SK-N-SH (cell line): Measurements from ENCODE around the gene PNPLA1.

Source experiments
- ELF1 ChIP-seq: IDR thresholded peaks from 2 replicates; pipeline ENCODE4 v1.4.0; 2012
- NFIC ChIP-seq: IDR thresholded peaks from 2 replicates; pipeline ENCODE4 v1.4.0; 2012; ENCODE audit warnings: borderline replicate concordance
- POLR2AphosphoS5 ChIP-seq: IDR thresholded peaks from 2 replicates; pipeline ENCODE4 v1.6.1; 2012; ENCODE audit warnings: low read depth, low read length
- TAF1 ChIP-seq: IDR thresholded peaks from 2 replicates; pipeline ENCODE4 v1.6.1; 2012; ENCODE audit warnings: low read depth, mild to moderate bottlenecking, low read length, moderate library complexity, borderline replicate concordance
- TF ChIP-seq, protein P1 (sequence below): fragments of 200-600 bp; sonication (generic); IDR thresholded peaks from 2 replicates; pipeline ENCODE4 v1.6.1; 2017; ENCODE audit warnings: antibody characterized with exemption, mild to moderate bottlenecking, moderate library complexity

DNA sequence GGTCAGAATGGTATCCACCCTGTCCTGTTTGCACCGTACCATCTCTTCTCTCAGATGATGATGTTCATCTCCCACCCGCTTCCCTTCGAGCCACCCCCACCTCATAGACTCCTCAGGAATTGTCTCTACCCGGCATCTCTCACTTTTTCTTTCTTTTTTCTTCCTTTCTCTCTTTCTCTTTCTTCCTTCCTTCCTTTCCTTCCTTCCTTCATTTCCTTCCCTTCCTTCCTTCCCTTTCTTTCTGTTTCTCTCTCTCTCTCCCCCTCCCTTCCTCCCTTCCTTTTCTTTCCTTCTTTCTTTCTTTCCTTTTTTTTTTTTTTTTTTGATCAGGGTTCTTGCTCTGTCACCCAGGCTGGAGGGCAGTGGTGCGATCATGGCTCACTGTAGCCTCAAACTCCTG, 27.7 kb upstream of the PNPLA1 start:
- TF ChIP-seq ELF1 (no peak), NFIC (no peak), POLR2AphosphoS5 (no peak), TAF1 (no peak)
- TF ChIP-seq, protein P1, sequence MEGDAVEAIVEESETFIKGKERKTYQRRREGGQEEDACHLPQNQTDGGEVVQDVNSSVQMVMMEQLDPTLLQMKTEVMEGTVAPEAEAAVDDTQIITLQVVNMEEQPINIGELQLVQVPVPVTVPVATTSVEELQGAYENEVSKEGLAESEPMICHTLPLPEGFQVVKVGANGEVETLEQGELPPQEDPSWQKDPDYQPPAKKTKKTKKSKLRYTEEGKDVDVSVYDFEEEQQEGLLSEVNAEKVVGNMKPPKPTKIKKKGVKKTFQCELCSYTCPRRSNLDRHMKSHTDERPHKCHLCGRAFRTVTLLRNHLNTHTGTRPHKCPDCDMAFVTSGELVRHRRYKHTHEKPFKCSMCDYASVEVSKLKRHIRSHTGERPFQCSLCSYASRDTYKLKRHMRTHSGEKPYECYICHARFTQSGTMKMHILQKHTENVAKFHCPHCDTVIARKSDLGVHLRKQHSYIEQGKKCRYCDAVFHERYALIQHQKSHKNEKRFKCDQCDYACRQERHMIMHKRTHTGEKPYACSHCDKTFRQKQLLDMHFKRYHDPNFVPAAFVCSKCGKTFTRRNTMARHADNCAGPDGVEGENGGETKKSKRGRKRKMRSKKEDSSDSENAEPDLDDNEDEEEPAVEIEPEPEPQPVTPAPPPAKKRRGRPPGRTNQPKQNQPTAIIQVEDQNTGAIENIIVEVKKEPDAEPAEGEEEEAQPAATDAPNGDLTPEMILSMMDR, result no peak
